Activated naive CD4-positive, alpha-beta T cell treated with anti-CD3 and anti-CD28 coated beads, Interleukin-2, amount 10 ng/mL, durations not matched to agents 7 days and 5 days (primary cell): ENCODE data around the gene GPC6.
"Not testable (repeated sequence)": the region's sequence is repeated elsewhere in the genome, so short reads cannot be mapped to it uniquely, and the experiment has no call there.

Source experiments
- CTCF ChIA-PET: fragments of 350-600 bp; sonication (Branson Sonifier 250); formaldehyde crosslinking; loops from one replicate; lab custom pipeline; 2021; ENCODE audit warnings: antibody characterized with exemption; lab: Charles Lee
- DNase-seq: peaks from one replicate; pipeline ENCODE4 v3.0.0-alpha.2; 2020
- H3K27ac Mint-ChIP-seq: one replicate; pipeline ENCODE4 v1.8.0; 2021; ENCODE audit warnings: mild to moderate bottlenecking, moderate library complexity, mixed read lengths
- H3K27me3 Mint-ChIP-seq: one replicate; pipeline ENCODE4 v1.8.0; 2021; ENCODE audit warnings: mild to moderate bottlenecking, mixed read lengths
- H3K36me3 Mint-ChIP-seq: one replicate; pipeline ENCODE4 v1.8.0; 2021; ENCODE audit warnings: mixed read lengths
- H3K4me1 Mint-ChIP-seq: one replicate; pipeline ENCODE4 v1.8.0; 2021; ENCODE audit warnings: mixed read lengths
- H3K4me3 Mint-ChIP-seq: one replicate; pipeline ENCODE4 v1.8.0; 2021; ENCODE audit warnings: mild to moderate bottlenecking, moderate library complexity, mixed read lengths
- H3K9me3 Mint-ChIP-seq: one replicate; pipeline ENCODE4 v1.8.0; 2021; ENCODE audit warnings: mixed read lengths

The GPC6 gene

DNA sequence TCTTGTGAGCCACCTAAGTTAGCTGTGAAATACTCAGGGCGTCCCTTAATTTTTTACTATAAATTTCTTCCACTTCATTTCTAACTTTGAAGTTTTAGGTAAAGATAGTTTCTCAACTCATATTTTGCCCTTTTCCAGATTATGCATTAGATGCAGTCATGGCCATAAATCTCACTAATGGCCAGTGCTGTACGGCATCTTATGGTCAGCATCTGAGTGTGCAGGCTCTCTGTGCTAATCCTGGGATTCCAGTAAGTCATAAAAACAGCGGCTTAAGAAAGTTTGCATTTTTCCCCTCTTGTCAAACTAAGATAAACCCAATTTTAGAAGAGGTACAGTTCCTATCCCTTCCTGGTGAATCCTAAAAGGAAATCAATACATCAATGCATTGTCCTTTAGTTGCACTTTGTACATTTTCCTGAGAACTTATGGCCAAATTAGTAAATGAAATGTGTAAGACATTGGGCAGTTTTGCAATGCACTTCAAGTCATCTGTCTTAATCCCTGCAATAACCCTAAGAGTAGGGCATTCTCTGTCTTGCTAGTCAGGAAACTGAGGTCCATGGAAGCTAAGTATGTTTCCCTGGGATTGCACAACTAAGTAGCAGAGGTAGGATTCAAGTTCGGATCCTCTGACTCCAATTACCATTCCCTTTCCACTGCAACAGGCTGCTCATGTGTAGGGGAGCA is 1106.7 kb downstream of the GPC6 start:
- peaks cover 47% of the 10 kb centered on the region for H3K27me3 Mint-ChIP-seq
- no peak overlapping the region for H3K4me3 Mint-ChIP-seq
- CTCF ChIA-PET = interaction anchor here (0.6 kb wide), 2 partner anchors 81 to 915 kb away, joined by 3 read pairs; no protein-coding TSS in a partner anchor
- peaks cover 32% of the 10 kb centered on the region for H3K4me1 Mint-ChIP-seq
- no peak overlapping the region for H3K27ac Mint-ChIP-seq
- no peak for DNase-seq
- peaks cover 5% of the 10 kb centered on the region for H3K36me3 Mint-ChIP-seq
- no peaks in the 10 kb centered on the region for H3K9me3 Mint-ChIP-seq

GRCh38 chr13:94335761-94336526 is 1109.3 kb downstream of the GPC6 start:
- Mint-ChIP-seq H3K4me3 (no peak overlapping the region), H3K4me1 (peaks cover 5% of the 10 kb centered on the region), H3K36me3 (no peaks in the 10 kb centered on the region), H3K27ac (no peak overlapping the region), H3K27me3 (peaks cover 52% of the 10 kb centered on the region), H3K9me3 (no peaks in the 10 kb centered on the region)
- CTCF ChIA-PET = no interaction called here
- no peak for DNase-seq

DNA sequence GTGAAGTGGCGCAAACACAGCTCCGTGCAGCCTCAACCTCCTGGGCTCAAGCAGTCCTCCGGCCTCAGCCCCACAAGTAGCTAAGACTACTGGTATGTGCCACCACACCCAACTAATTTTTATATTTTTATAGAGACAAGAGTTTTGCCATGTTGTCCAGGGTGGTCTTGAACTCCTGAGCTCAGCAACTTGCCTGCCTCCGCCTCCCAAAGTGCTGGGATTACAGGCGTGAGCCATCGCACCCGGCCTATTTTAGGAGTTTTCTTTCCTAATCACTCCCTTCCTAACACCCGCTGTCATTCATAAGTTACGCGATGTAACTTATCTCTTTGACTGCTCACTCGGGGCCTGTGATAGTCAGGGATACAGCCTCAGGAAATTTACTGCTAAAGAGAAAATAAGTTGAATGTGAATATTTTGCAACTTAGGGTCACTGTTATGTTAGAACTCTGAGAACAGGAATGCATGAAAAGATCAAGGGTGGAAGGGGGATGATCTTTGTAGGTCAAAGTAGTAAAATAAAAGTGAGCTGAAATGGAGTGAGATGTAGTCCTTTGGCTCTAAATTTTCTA is 1112.6 kb downstream of the GPC6 start:
- Mint-ChIP-seq H3K27me3 (peaks cover 44% of the 10 kb centered on the region), H3K36me3 (no peaks in the 10 kb centered on the region), H3K27ac (no peak overlapping the region), H3K9me3 (no peaks in the 10 kb centered on the region), H3K4me3 (no peak overlapping the region), H3K4me1 (no peaks in the 10 kb centered on the region)
- CTCF ChIA-PET = interaction anchor here (0.6 kb wide), 2 partner anchors 12 to 75 kb away, joined by 3 read pairs; no protein-coding TSS in a partner anchor
- no peak for DNase-seq

DNA sequence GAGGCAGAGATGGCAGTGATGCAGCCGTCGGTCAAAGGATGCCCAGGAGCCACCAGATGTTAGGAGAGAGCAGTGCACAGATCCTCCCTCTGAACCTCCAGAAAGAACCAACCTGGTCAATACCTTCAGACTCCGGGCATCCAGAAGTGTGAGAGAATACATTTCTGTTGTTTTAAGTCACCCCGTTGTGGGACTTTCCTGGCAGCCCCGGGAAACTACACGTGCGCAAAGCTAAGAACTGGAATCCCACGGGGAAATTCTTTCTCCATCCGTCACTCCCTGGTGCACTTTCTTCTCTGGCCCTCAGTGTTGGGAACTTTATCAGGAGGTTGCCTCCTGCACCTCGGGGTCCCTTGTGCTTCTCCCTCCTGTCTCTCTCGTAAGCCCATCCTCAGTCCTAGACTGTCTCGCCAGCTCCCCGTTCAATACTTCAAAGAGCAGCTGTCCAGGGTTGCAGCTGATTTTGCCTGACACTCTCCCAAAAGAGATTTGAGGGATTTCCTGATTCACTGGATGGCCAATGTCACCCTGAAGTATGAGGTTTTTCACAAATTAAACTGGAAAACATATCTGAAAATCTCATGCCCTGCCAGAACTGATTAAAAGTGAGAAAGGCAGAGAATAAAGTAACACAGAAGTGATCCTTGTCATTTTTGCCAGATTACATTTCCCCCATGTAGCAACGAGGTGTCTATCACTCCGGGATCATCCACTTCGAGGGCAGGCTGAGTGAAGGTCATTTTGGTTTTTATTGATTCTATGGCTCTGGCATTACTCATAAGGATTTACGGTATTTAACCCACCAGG is 1116.0 kb downstream of the GPC6 start:
- CTCF ChIA-PET = no interaction called here
- no peak overlapping the region for H3K27ac Mint-ChIP-seq
- no peaks in the 10 kb centered on the region for H3K36me3 Mint-ChIP-seq
- peaks cover 9% of the 10 kb centered on the region for H3K4me1 Mint-ChIP-seq
- DNase-seq = no peak
- no peak overlapping the region for H3K4me3 Mint-ChIP-seq
- no peaks in the 10 kb centered on the region for H3K9me3 Mint-ChIP-seq
- H3K27me3 Mint-ChIP-seq = peaks cover 25% of the 10 kb centered on the region

DNA sequence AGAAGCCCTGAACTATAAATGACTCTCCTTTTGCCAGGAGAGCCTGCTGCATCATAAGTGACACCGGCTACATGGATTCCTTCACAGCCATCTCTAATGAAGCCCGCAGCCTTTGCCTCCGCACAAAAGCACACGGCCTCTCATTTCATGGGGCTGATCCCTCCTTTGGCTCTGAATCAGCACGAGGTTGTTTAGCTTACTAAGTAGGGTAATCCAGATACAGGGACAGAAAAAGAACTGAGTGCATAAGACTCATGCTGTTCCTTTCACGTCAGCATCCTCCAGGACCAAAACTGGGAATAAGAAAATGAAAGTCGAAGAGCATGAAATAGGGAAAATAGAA is 1116.6 kb downstream of the GPC6 start:
- Mint-ChIP-seq H3K27me3 (peaks cover 19% of the 10 kb centered on the region), H3K9me3 (no peaks in the 10 kb centered on the region), H3K4me3 (no peak overlapping the region), H3K4me1 (peaks cover 9% of the 10 kb centered on the region), H3K36me3 (no peaks in the 10 kb centered on the region), H3K27ac (no peak overlapping the region)
- CTCF ChIA-PET = no interaction called here
- no peak for DNase-seq

DNA sequence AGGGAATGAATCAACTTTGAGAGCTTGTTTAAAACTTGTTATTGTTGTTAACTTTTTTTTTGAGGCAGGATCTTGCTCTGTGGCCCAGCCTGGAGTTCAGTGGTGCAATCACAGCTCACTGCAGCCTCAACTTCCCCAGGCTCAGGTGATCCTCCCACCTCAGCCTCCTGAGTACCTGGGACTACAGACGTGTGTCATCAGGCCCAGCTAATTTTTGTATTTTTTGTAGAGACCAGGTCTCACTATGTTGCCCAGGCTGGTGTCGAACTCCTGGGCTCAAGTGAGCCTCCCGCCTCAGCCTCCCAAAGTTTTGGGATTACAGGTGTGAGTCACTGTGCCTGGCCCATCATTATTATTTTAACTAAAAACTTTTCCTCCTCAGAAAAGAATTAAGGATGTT is 1117.1 kb downstream of the GPC6 start:
- CTCF ChIA-PET, H3K4me3 Mint-ChIP-seq, H3K27ac Mint-ChIP-seq, DNase-seq, H3K9me3 Mint-ChIP-seq, H3K4me1 Mint-ChIP-seq, H3K36me3 Mint-ChIP-seq: not testable (repeated sequence)
- peaks cover 16% of the 10 kb centered on the region for H3K27me3 Mint-ChIP-seq

DNA sequence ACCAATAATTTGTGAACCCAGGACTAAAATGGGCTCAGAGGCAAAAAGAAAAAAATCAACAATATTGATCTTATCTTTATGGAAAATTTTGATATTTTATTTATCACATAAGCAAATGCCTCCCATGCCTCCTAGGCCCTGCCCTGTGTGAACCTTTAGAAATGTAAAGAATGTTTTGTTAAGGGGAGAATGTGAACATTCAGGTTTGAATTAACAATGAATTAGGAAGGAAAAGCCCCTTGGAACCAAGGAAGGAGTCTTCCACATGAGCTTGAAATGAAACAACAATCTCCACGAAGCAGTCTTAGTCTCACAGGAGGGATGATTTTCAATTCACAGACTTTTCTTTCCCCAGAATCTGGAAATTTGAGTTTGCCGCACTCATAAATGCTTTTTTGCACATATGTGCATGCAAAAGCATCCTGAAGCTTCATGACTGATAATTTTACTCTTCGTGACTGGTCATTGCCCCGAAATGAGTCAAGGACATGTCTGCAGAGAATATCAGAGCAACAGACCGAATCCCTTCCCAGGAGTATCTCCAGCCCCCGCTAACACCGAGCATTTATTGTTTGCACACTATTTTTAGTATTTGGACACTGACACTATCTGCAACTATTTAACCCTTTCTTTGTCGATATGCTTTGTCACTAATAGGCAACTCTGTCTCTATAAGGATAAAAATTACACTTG is 1117.7 kb downstream of the GPC6 start:
- Mint-ChIP-seq H3K27me3 (peaks cover 12% of the 10 kb centered on the region), H3K4me1 (peaks cover 9% of the 10 kb centered on the region), H3K27ac (no peak overlapping the region), H3K4me3 (no peak overlapping the region), H3K36me3 (no peaks in the 10 kb centered on the region), H3K9me3 (no peaks in the 10 kb centered on the region)
- CTCF ChIA-PET = no interaction called here
- no peak for DNase-seq

GRCh38 chr13:94345374-94346195 is 1119.0 kb downstream of the GPC6 start:
- no peak overlapping the region for H3K27ac Mint-ChIP-seq
- H3K36me3 Mint-ChIP-seq = no peaks in the 10 kb centered on the region
- peaks cover 12% of the 10 kb centered on the region for H3K27me3 Mint-ChIP-seq
- H3K4me3 Mint-ChIP-seq = no peak overlapping the region
- no peak for DNase-seq
- no peaks in the 10 kb centered on the region for H3K9me3 Mint-ChIP-seq
- CTCF ChIA-PET = interaction anchor here (0.6 to 1.1 kb wide), 4 partner anchors 16 to 33 kb away, joined by 3 to 4 read pairs (median 3); no protein-coding TSS in a partner anchor
- peaks cover 9% of the 10 kb centered on the region for H3K4me1 Mint-ChIP-seq

DNA sequence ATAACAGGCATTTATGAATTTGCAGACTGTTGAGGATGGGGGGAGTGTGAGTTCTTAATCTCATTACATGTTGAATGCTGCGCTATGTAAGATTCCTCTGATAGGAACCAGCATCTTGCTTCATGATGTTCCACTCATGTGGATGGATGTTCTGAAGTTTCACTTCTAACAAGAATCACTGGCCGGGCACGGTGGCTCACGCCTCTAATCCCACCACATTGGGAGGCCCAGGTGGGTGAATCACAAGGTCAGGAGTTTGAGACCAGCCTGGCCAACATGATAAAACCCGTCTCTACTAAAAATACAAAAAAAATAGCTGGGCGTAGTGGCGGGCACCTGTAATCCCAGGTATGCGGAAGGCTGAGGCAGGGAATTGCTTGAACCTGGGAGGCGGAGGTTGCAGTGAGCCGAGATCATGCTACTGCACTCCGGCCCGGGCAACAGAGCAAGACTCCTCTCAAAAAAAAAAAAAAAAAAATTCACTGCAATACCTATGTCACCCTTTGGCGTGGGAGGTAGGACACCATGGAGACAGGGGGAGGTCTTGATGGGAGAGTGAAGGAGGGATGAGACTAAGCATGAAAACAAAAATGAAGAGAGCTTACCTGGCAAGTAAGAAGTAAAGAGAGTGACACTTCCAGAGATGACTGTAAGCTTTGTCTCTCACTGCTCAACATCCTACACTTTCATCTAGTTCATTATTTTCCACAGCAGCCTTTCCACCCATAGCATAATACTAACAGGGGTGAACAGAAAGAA is 1119.8 kb downstream of the GPC6 start:
- no peak overlapping the region for H3K27ac Mint-ChIP-seq
- H3K4me3 Mint-ChIP-seq = no peak overlapping the region
- CTCF ChIA-PET = interaction anchor here (0.9 to 1.1 kb wide), 2 partner anchors 23 to 29 kb away, joined by 3 to 4 read pairs; no protein-coding TSS in a partner anchor
- no peaks in the 10 kb centered on the region for H3K9me3 Mint-ChIP-seq
- H3K36me3 Mint-ChIP-seq = no peaks in the 10 kb centered on the region
- peaks cover 12% of the 10 kb centered on the region for H3K27me3 Mint-ChIP-seq
- no peak for DNase-seq
- H3K4me1 Mint-ChIP-seq = peaks cover 9% of the 10 kb centered on the region

GRCh38 chr13:94351292-94351990 is 1124.8 kb downstream of the GPC6 start:
- H3K27me3 Mint-ChIP-seq = peaks cover 4% of the 10 kb centered on the region
- no peak overlapping the region for H3K27ac Mint-ChIP-seq
- peaks cover 6% of the 10 kb centered on the region for H3K4me1 Mint-ChIP-seq
- H3K9me3 Mint-ChIP-seq = no peaks in the 10 kb centered on the region
- H3K36me3 Mint-ChIP-seq = no peaks in the 10 kb centered on the region
- CTCF ChIA-PET = interaction anchor here (0.7 to 3.8 kb wide), 4 partner anchors 10 to 28 kb away, joined by 3 to 14 read pairs (median 3); no protein-coding TSS in a partner anchor
- H3K4me3 Mint-ChIP-seq = no peak overlapping the region
- DNase-seq = no peak

DNA sequence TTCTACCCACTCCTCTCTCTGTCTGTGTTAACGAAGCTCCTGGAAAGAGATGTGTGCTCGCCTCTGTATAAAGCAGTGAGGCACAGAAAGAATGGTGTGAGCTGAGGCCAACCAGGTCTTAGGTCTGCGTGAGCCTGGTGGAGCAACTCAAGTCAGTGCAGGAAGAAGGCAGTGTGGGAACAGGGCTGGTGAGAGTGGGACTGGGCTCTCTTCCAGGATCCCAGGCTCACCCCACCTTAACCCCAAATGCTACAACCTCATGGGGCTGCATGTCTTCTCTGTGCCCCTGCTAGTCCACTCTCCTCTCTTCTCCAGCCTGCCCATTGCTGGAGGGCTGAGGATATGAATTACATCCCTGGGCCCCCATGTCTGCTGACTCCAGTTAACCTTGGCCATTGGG is 1125.5 kb downstream of the GPC6 start:
- Mint-ChIP-seq H3K4me3 (no peak overlapping the region), H3K27me3 (peaks cover 4% of the 10 kb centered on the region), H3K4me1 (peaks cover 3% of the 10 kb centered on the region), H3K36me3 (no peaks in the 10 kb centered on the region), H3K9me3 (no peaks in the 10 kb centered on the region), H3K27ac (no peak overlapping the region)
- CTCF ChIA-PET = interaction anchor here (1.3 to 3.8 kb wide), 3 partner anchors 9 to 28 kb away, joined by 3 to 14 read pairs (median 3); no protein-coding TSS in a partner anchor
- DNase-seq = no peak

- Mint-ChIP-seq H3K4me1 (peaks cover 3% of the 10 kb centered on the region), H3K9me3 (no peaks in the 10 kb centered on the region), H3K27ac (no peak overlapping the region), H3K4me3 (no peak overlapping the region), H3K36me3 (no peaks in the 10 kb centered on the region), H3K27me3 (peaks cover 4% of the 10 kb centered on the region)
- no peak for DNase-seq
- CTCF ChIA-PET = no interaction called here
Measured at GRCh38 chr13:94353167-94353710, 1126.6 kb downstream of the GPC6 start.
